Sigmoid colon (tissue), 7 donors: Measurements from ENCODE around the gene ADCY3. TPM values are rescaled to one million over a fixed set of nuclear protein-coding genes. Genes with fewer than 3 reads are reported as not detected.

ENCODE experiments used
- DNase-seq: peaks from one replicate; pipeline ENCODE4 v3.0.0-alpha.2; 2019
- H3K27ac ChIP-seq, 4 donors: fragments of 200-600 bp; sonication (generic); one replicate each; pipeline ENCODE4 v1.5.1; 2016 to 2019; ENCODE audit warnings: mild to moderate bottlenecking in 1 of 4
- H3K27me3 ChIP-seq, 3 donors: fragments of 200-600 bp; sonication (generic); one replicate each; pipeline ENCODE4 v1.5.1; 2019; ENCODE audit warnings: mild to moderate bottlenecking in 1 of 3
- H3K36me3 ChIP-seq, 4 donors: fragments of 200-600 bp; sonication (generic); one replicate each; pipeline ENCODE4 v1.5.1; 2016 to 2019
- H3K4me1 ChIP-seq, 4 donors: fragments of 200-600 bp; sonication (generic); one replicate each; pipeline ENCODE4 v1.5.1; 2017 to 2019
- H3K4me3 ChIP-seq, 4 donors: fragments of 200-600 bp; sonication (generic); one replicate each; pipeline ENCODE4 v1.5.1; 2017 to 2019; ENCODE audit warnings: mild to moderate bottlenecking in 2 of 4, moderate library complexity in 1 of 4
- H3K9me3 ChIP-seq, 4 donors: fragments of 200-600 bp in 3 of 4; sonication (generic) in 3 of 4; one replicate each; pipeline versions ENCODE4 v1.5.1 to v1.6.1; 2013 to 2019
- EP300 ChIP-seq, 4 donors: sonication (generic); formaldehyde crosslinking; IDR thresholded peaks; one replicate each; pipeline ENCODE4 v1.6.1; 2017; ENCODE audit warnings: antibody characterized with exemption in 4 of 4
- POLR2A ChIP-seq, 2 donors: fragments of 450-650 bp; IDR thresholded peaks; one replicate each; pipeline ENCODE4 v1.6.1; 2016; ENCODE audit warnings: antibody characterized with exemption in 2 of 2, mild to moderate bottlenecking in 2 of 2, moderate library complexity in 2 of 2
- POLR2AphosphoS5 ChIP-seq, 4 donors: sonication (generic); formaldehyde crosslinking; IDR thresholded peaks; one replicate each; pipeline ENCODE4 v1.6.1; 2017; ENCODE audit warnings: antibody characterized with exemption in 4 of 4
- WGBS, 2 donors: extraction: QIAGEN DNeasy Blood & Tissue Kit; methylation state at CpG; one replicate each; pipeline ENCODE4 v1.1.7; 2013; 5-methylcytosine and 5-hydroxymethylcytosine counted together
- intact Hi-C: fragments of 100-400 bp; cut with DNase I; formaldehyde crosslinking; loops from one replicate; pipeline ENCODE4 v1.15.1; 2023
- polyA plus RNA-seq, 3 donors: library from polyadenylated mRNA; stranded (reverse); fragments of 200-250 nt; gene quantifications; one replicate each; pipeline ENCODE4 v1.2.3, GENCODE V29; 2013
- total RNA-seq, 4 donors: library from RNA; depleted of rRNA; stranded (reverse); fragments of >200 nt; gene quantifications; one replicate each; pipeline ENCODE4 v1.1.0, GENCODE V29; 2016
- TF ChIP-seq, protein P1 (sequence below), 4 experiments: fragments of 450-650 bp in 3 of 4; fragments of 200-600 bp in 1 of 4; IDR thresholded peaks; one replicate each; pipeline ENCODE4 v1.5.1; 2016 to 2019; ENCODE audit warnings: antibody characterized with exemption in 4 of 4, mild to moderate bottlenecking in 3 of 4, moderate library complexity in 2 of 4
- donor health status: healthy with polysubstance abuse.
- donor health status: Bipolar disorder and iron deficiency.
- donor health status: healthy.

Gene ADCY3
- total and polyA plus RNA-seq, 7 donors = 3.5 to 43.8 (median 17.5) TPM

DNA sequence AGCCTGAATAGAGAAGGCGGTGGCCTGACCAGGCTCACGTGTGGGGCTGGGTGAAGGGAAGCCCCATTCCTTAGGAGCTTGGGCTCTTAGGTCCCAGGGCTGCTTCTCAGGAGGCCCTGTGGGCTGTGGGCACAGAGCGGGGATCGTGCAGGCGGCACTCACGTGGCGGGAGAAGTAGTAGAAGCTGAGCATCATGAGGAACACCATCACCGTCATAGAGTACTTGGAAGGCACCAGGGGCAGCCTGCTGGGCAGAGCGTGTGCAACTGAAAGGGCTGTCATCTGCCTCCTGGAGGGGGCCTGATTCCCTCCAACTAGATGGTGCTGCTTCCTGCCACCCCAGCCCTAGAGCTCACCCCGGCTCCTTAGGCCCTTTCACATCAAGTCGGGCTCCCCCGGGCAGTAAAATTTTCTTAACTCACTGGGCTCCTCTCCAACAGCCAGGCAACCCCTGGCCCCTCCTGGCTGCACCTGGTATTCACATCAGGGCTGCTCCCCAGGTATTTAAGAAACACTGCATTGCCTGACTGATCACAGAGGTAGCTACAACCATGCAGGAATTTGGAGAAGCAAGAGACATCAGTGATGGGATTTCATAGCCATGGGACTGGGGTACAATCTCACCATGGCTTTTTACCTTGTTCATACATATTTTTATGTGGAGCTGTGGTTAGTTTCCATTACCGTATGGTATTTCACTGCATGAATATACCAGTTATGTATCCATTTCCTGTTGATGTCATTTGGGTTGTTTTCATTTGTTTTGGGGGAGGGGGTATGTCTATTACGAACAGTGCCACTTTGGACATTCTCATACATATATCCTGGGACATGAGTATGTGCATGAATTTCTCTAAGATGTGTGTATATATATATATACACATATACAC, 93.9 kb downstream of the ADCY3 start:
- Histone ChIP-seq H3K4me3 (no peak overlapping the region), H3K27ac (no peak overlapping the region), H3K4me1 (peaks cover 0 to 10% (median 8%) of the 10 kb centered on the region in 4 donors), H3K27me3 (no peaks in the 10 kb centered on the region), H3K9me3 (no peaks in the 10 kb centered on the region), H3K36me3 (no peaks in the 10 kb centered on the region)
- TF ChIP-seq EP300 (IDR thresholded peaks at IDR 0.05) = no peak
- TF ChIP-seq, protein P1, sequence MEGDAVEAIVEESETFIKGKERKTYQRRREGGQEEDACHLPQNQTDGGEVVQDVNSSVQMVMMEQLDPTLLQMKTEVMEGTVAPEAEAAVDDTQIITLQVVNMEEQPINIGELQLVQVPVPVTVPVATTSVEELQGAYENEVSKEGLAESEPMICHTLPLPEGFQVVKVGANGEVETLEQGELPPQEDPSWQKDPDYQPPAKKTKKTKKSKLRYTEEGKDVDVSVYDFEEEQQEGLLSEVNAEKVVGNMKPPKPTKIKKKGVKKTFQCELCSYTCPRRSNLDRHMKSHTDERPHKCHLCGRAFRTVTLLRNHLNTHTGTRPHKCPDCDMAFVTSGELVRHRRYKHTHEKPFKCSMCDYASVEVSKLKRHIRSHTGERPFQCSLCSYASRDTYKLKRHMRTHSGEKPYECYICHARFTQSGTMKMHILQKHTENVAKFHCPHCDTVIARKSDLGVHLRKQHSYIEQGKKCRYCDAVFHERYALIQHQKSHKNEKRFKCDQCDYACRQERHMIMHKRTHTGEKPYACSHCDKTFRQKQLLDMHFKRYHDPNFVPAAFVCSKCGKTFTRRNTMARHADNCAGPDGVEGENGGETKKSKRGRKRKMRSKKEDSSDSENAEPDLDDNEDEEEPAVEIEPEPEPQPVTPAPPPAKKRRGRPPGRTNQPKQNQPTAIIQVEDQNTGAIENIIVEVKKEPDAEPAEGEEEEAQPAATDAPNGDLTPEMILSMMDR (IDR thresholded peaks at IDR 0.05) = no peak
- no peak for TF ChIP-seq POLR2AphosphoS5 (IDR thresholded peaks at IDR 0.05)
- TF ChIP-seq POLR2A (IDR thresholded peaks at IDR 0.05) = no peak
- intact Hi-C loops = no loop called here
- peak; percentile 57 for DNase-seq
- WGBS, 2 donors = 89 to 90% methylated on average over 14 of the region's 14 CpGs

DNA sequence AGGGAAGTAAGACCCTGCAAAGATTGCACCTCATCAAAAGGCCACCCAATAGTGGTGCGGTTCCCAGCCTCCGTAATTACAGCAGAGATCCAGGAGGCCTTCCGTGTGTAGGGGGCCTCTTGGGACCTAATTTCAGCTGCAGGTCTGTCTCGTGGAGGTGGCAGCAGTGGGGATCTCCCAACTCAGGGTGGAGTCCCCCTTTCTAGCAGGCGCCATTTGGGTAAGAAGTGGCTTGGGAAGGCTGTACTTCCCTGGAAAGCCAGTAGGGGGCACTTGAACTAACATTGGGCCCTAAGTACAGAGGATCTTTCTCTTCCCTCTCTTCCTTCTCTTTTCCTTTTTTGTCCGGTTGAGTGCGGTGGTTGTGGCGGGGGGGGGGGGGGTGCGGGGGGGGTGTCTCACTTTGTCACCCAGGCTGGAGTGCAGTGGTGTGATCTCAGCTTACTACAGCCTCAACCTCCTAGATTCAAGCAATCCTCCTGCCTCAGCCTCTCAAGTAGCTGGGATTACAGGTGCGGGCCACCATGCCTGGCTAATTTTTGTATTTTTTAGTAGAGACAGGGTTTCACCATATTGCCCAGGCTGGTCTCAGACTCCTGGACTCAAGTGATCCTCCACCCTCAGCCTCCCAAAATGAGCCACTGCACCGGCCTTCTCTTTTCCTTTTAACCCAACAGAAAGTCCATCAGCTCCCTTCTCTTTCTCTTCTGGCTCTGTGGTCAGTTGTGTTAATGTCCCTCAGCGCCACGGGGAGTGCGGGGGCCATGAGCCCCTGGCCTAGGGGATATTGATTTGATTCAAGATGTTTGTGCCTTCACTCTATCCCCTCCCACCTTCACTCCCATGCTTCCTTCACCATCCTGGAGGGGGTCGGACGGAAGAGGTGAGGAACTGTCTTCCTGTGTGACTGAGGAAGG, 94.8 kb downstream of the ADCY3 start:
- no peaks in the 10 kb centered on the region for H3K9me3 ChIP-seq
- TF ChIP-seq, protein P1 (IDR thresholded peaks at IDR 0.05) = peak in 1 of 4 experiments; percentile 33
- no peak for TF ChIP-seq POLR2AphosphoS5 (IDR thresholded peaks at IDR 0.05)
- TF ChIP-seq EP300 (IDR thresholded peaks at IDR 0.05) = no peak
- H3K27ac ChIP-seq = no peak overlapping the region
- H3K36me3 ChIP-seq = no peaks in the 10 kb centered on the region
- intact Hi-C loops = no loop called here
- no peak overlapping the region for H3K4me3 ChIP-seq
- WGBS, 2 donors = 89 to 90% methylated on average over 16 of the region's 16 CpGs
- no peaks in the 10 kb centered on the region for H3K27me3 ChIP-seq
- DNase-seq = peak; percentile 54
- H3K4me1 ChIP-seq = peaks cover 0 to 10% (median 8%) of the 10 kb centered on the region in 4 donors

DNA sequence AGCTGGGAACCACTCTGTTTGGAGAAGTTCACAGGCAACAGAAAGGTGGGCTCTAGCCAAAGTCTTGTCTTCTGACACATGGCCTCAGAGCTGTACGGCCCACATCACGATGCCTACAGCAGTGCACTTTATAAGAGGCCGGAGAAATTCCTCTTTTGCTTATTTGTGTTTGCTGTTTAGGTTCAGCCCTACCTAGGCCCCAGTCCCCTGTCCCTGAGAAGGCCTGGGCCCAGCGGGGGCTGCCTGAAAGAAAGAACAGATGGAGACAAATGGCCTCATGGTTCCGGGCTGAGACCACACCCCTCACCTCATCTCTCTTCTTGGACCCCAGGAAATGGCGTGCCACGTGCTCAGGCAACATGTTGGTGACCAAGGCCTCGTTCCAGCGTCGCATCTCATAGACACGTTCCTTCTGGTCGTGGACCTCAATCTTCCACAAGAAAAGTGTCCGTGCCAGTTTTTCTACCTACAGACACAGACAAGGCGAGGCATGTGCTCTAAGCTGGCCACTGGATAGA, 95.9 kb downstream of the ADCY3 start:
- Histone ChIP-seq H3K27me3 (no peaks in the 10 kb centered on the region), H3K4me1 (peaks cover 0 to 10% (median 8%) of the 10 kb centered on the region in 4 donors), H3K36me3 (peaks cover 0 to 8% (median 0%) of the 10 kb centered on the region in 4 donors), H3K4me3 (no peak overlapping the region), H3K9me3 (no peaks in the 10 kb centered on the region), H3K27ac (no peak overlapping the region)
- intact Hi-C loops = no loop called here
- TF ChIP-seq, protein P1 (IDR thresholded peaks at IDR 0.05) = no peak
- no peak for TF ChIP-seq POLR2A (IDR thresholded peaks at IDR 0.05)
- no peak for TF ChIP-seq EP300 (IDR thresholded peaks at IDR 0.05)
- TF ChIP-seq POLR2AphosphoS5 (IDR thresholded peaks at IDR 0.05) = no peak
- WGBS, 2 donors = 95 to 97% methylated on average over 14 of the region's 14 CpGs
- peak; percentile 43 for DNase-seq

DNA sequence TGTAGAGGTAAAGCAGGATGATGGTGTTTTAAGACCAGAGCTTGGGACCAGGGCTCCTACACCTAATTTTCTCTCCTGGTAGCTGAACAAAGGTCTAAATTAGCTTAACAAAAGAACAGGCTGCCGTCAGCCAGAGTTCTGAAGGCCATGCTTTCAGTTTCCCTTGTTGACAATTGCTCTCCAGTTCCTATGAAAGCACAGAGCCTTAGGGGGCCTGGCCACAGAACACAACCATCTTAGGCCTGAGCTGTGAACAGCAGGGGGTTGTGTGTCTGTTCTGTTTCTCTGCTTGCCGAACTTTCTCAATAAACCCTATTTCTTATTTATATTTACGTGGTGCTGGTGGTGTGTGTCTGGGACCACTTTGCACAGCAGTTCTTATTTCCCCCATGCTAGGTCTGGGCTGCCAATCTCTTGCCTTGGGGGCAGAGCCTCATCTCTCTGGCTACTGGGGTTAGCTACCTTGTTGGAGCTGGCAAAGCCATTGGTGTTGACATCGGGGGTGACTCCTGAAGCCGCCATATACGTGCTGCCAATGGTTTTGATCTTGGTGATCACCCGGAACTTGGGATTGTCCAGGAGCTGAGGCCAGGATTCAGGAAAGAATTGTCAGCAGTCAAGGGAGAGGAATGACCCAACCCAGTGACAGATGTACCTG, 97.9 kb downstream of the ADCY3 start:
- TF ChIP-seq EP300 (IDR thresholded peaks at IDR 0.05) (no peak), POLR2AphosphoS5 (IDR thresholded peaks at IDR 0.05) (no peak), POLR2A (IDR thresholded peaks at IDR 0.05) (no peak)
- TF ChIP-seq, protein P1 (IDR thresholded peaks at IDR 0.05) = no peak
- no peak overlapping the region for H3K4me3 ChIP-seq
- peaks cover 0 to under 1% (median 0%) of the 10 kb centered on the region in 4 donors for H3K4me1 ChIP-seq
- 91 to 92% methylated on average over 7 of the region's 7 CpGs for WGBS, 2 donors
- DNase-seq = peak; percentile 36
- intact Hi-C loops = no loop called here
- H3K9me3 ChIP-seq = no peaks in the 10 kb centered on the region
- H3K36me3 ChIP-seq = peaks cover 0 to 8% (median 0%) of the 10 kb centered on the region in 4 donors
- no peak overlapping the region for H3K27ac ChIP-seq
- no peaks in the 10 kb centered on the region for H3K27me3 ChIP-seq
